DMS79 treated with DMSO at 0.1 percent for 48 hours (cell line): ENCODE results near the gene MILR1.
A peak's percentile ranks its signal among the peaks of the same experiment; 100 is the strongest.
"Not testable (repeated sequence)": the region's sequence is repeated elsewhere in the genome, so short reads cannot be mapped to it uniquely, and the experiment has no call there.

ENCODE experiments used
- DNase-seq: peaks from one replicate; lab custom pipeline; 2025; lab: John Stamatoyannopoulos, UW

The MILR1 gene, protein sequence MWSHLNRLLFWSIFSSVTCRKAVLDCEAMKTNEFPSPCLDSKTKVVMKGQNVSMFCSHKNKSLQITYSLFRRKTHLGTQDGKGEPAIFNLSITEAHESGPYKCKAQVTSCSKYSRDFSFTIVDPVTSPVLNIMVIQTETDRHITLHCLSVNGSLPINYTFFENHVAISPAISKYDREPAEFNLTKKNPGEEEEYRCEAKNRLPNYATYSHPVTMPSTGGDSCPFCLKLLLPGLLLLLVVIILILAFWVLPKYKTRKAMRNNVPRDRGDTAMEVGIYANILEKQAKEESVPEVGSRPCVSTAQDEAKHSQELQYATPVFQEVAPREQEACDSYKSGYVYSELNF

GRCh38 chr17:64448665-64449512, at the start of gene MILR1:
Gene MILR1, plus strand, starts transcription at chr17:64449115. Its CDS starts 54 bp downstream, at chr17:64449169.
- DNase-seq = no peak

- DNase-seq = no peak
Observed at GRCh38 chr17:64399767-64400156, 49.2 kb upstream of the MILR1 start.

GRCh38 chr17:64400642-64401041, 48.3 kb upstream of the MILR1 start:
- no peak for DNase-seq

DNA sequence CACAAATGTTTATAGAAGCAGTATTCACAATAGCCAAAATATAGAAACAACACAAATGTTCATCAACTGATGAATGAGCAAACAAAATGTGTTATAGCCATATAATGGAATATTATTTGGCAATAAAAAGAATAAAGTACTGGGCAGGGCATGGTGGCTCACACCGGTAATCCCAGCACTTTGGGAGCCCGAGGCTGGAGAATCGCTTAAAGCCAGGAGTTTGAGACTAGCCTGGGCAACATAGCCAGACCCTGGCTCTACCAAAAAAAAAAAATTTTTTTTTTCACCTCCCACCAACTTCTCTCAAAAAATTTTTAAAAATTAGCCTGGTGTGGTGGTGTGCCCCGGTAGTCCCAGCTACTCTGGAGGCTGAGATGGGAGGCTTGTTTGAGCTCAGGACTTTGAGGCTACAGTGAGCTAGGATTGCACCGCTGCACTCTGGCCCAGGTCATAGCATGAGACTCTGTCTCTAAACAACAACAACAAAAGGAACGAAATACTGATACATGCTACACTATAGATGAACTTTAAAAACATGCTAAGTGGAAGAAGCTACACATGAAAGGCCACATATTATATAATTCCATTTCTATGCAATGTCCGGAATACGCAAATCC, 47.6 kb upstream of the MILR1 start:
- no peak for DNase-seq

DNA sequence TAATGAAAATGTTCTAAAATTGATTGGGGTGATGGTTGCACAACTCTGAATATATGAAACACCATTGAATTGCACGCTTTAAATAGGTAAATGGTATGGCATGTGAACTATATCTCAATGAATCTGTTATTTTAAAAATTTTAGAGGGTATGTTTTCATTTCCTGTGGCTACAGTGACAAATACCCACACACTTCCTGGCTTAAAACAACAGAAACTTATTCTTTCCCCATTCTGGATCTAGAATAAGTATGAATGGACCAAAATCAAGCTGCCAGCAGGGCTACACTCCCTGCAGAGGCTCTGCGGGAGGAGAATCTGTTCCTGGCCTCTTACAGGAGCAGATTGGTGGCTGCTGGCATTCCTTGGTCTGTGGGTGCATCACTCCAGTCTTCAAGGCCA, 47.0 kb upstream of the MILR1 start:
- DNase-seq = no peak

DNA sequence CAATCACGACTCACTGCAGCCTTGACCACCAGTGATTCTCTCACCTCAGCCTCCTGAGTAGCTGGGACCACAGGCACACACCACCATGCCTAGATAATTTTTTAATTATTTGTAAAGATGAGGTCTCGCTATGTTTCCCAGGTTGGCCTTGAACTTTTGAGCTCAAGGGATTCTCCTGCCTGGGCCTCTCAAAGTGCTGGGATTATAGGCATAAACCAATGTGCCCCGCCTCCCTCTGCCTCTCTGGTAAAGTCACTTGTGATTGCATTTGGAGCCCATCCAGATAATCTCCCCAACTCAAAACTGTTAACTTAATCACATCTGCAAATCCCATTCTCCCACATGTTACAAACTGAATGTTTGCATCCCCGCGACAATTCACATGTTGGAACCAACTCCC, 46.4 kb upstream of the MILR1 start:
- DNase-seq = no peak

- no peak for DNase-seq
Observed at GRCh38 chr17:64403881-64404460, 44.9 kb upstream of the MILR1 start.

GRCh38 chr17:64406321-64407200, 42.4 kb upstream of the MILR1 start:
- DNase-seq = no peak

DNA sequence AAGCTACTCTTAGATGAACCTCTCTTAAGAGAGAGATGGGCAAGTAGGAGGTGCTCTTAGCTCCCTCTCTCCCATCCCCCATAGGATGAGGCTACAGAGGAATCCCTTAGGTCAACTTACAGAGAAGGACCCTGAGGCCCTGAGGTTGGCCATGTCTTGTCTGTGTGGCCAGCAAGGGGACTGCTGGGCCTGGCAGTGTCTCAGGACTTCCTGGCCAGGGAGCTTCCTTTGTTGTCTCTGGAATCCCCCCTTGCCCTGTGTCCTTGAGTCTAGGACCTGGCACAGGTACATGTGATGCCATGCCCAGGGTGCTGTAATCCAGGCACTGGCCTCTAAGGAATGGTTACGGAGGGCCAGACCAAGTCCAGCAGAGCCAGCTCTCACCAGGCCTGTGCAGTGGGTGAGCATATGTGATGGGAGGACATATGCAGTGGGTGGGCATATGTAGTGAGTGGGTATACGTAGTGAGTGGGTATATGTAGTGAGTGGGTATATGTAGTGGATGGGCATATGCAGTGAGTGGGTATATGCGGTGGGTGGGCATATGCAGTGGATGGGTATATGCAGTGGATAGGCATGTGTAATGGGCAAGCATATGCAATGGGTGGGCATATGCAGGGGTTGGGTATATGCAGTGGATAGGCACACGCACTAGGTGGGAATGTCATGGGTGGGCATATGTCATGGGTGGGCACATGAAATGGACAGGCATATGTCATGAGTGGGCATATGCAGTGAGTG, 38.0 kb upstream of the MILR1 start:
- DNase-seq = no peak

DNA sequence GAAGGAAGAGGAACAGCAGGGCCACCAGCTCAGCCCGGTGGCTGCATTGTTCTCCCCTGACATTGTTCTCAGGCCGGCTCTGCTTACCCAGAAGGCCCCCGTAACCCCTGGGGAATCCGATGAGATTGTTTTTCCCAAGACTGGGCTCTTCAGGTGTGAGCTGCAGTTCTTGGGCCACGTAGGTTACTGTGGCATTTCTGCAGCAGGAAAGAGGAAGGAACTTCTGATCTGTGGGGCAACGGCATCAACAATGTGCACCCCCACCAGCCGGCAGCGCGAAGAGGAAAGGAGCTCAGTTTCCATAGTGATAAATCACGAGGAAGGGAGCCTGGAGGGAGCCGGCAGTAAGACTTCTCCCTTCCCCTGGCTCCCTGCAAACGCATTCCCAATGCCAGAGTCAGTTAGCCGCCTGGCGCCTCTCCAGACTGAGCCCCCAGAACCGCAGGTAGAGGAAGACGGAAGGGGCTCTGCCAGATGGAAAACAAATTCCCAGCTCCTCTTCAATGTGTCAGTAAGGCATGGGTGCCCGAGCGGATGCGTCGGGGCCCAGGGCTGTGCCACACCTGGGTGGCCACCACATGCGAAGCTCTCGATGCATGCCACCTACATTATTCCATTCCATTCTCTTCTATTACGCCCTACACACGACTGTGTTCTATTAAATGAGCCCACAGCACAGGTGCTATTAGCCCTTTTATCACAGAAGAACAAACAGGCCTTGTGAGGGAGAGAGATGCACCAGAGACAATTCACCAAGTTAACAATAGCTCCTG, 36.7 kb upstream of the MILR1 start:
- peak; percentile 16 for DNase-seq

DNA sequence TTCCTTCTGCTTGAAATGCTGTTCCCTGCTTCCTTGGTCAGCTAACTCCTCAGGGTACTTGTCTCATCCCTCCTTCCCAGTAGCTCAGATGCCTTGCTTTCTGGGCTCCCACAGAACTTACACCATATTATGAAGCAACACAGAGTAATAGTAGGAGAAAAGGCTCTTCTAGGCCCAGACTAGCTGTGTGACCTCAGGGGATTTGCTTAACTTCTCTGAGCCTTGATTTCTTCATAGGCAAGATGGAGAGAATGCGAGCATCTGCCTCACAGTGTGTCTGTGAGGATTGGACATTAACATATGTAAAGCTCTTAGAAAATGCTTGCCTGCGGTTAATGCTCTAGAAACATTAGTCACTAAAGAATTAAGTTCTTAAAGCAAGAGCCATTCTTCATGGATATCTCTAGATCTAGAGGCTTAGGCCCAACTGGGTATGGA, 36.0 kb upstream of the MILR1 start:
- DNase-seq = no peak

DNA sequence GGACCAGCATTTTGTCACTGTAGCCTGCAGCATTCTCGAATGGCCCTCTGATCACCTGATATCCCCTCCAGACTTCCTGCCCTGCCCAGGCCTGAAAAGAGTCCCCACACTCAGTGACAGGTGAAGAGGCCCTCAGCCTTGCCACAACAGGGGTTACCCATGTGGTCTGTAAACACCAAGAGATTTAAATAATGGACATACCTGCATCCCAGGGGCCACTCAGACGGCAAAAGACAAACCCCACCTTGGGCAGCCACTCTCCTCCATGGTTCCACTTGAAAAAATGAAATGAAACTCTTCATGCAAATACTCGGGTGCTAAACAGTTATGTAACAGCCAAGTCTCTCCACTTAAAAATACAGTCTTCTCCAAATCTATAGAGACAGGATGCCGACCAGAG, 35.4 kb upstream of the MILR1 start:
- no peak for DNase-seq

DNA sequence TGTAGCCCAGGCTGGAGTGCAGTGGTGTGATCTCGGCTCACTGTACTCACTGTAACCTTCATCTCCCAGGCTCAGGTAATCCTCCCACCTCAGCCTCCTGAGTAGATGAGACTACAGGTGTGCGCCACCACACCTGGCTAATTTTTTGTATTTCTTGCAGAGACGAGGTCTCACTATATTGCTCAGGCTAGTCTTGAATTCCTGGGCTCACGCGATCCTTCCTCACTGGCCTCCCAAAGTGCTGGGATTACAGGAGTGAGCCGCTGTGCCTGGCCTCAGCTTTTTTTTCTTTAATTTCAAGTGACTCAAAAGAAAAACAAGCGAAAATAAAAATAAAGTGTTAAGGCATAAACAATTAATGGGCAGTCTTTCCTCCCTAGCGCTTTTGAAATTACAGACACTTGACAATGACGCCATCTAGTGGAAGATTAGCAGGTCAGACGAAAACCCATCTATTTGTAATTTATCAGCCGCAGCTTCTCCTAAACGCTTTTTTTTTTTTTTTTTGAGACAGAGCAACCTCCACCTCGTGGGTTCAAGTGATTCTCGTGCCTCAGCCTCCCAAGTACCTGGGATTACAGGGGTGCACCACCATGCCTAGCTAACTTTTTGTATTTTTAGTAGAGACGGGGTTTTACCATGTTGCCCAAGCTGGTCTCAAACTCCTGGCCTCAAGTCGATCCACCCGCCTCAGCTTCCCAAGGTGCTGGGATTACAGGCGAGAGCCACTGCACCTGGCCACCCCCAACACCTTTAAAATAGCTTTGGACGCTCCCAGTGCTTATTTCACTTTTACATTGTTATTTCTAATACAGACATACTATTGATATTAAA, 30.2 kb upstream of the MILR1 start:
- peak; percentile 59 for DNase-seq

- DNase-seq = peak; percentile 52
Observed at GRCh38 chr17:64420143-64420670, 28.7 kb upstream of the MILR1 start.

- not testable (repeated sequence) for DNase-seq
Observed at GRCh38 chr17:64422121-64422520, 26.8 kb upstream of the MILR1 start.

- no peak for DNase-seq
Observed at GRCh38 chr17:64423881-64424280, 25.0 kb upstream of the MILR1 start.

- no peak for DNase-seq
Observed at GRCh38 chr17:64424324-64424849, 24.5 kb upstream of the MILR1 start.

DNA sequence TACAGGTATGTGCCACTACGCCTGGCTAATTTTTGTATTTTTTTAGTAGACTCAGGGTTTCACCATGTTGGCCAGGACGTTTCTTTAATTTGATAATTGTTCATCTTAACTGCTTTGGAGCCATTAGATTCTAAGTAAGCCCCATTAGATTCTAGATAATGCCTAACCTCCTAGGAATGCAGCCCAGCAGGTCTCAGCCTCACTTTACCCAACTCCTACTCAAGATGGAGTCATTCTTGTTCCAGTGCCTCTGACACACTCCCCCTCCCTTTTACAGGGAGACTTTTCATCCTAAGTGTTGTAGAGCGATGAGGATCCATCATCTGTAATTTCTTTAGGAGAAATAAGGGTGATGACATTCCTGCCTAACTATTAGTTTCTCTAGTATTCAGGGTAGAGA, 23.7 kb upstream of the MILR1 start:
- no peak for DNase-seq
